Stimulated activated CD4-positive, alpha-beta T cell treated with anti-CD3 and anti-CD28 coated beads, Interleukin-2, amount 100 ng/mL, for 24 hours (primary cell): Measurements from ENCODE around the gene CAMK2N1.

ENCODE experiments used
- DNase-seq, 2 donors: peaks; one replicate each; pipeline ENCODE4 v3.0.0-alpha.2; 2020

Gene CAMK2N1

GRCh38 chr1:20496241-20496661 is 10.2 kb upstream of the CAMK2N1 start:
- peak; percentile 27 to 35 for DNase-seq

- no peak for DNase-seq
Observed at GRCh38 chr1:20495661-20496060, 9.7 kb upstream of the CAMK2N1 start.

GRCh38 chr1:20494609-20495311 is 8.8 kb upstream of the CAMK2N1 start:
- DNase-seq = no peak

GRCh38 chr1:20493839-20494608 is 8.0 kb upstream of the CAMK2N1 start:
- DNase-seq = peak; percentile 86 to 87

- no peak for DNase-seq
Observed at GRCh38 chr1:20493309-20493708, 7.3 kb upstream of the CAMK2N1 start.

- no peak for DNase-seq
Observed at GRCh38 chr1:20492751-20493150, 6.7 kb upstream of the CAMK2N1 start.

- DNase-seq = no peak
Observed at GRCh38 chr1:20491866-20492265, 5.9 kb upstream of the CAMK2N1 start.

GRCh38 chr1:20491178-20491577 is 5.2 kb upstream of the CAMK2N1 start:
- no peak for DNase-seq

GRCh38 chr1:20487236-20487590 is 1.2 kb upstream of the CAMK2N1 start:
- no peak for DNase-seq

- peak; percentile 14 to 24 for DNase-seq
Observed at GRCh38 chr1:20486457-20487235, 636 bp upstream of the CAMK2N1 start.

- DNase-seq = no peak
Observed at GRCh38 chr1:20484519-20485462, 1.2 kb downstream of the CAMK2N1 start.

GRCh38 chr1:20483833-20484518 is 2.0 kb downstream of the CAMK2N1 start:
- DNase-seq = peak in 1 of 2 donors; percentile 20

GRCh38 chr1:20483098-20483832 is 2.7 kb downstream of the CAMK2N1 start:
- DNase-seq = no peak

- DNase-seq = no peak
Observed at GRCh38 chr1:20481643-20482498, 4.1 kb downstream of the CAMK2N1 start.

- DNase-seq = no peak
Observed at GRCh38 chr1:20480951-20481617, 4.9 kb downstream of the CAMK2N1 start.

GRCh38 chr1:20480243-20480944 is 5.6 kb downstream of the CAMK2N1 start:
- DNase-seq = no peak

GRCh38 chr1:20479840-20480239 is 6.2 kb downstream of the CAMK2N1 start:
- DNase-seq = no peak

GRCh38 chr1:20478057-20478635 is 7.9 kb downstream of the CAMK2N1 start:
- no peak for DNase-seq
